HG02885 (cell line): ENCODE data around the gene ODC1.
A peak's percentile ranks its signal among the peaks of the same experiment; 100 is the strongest.
"Not testable (repeated sequence)": the region's sequence is repeated elsewhere in the genome, so short reads cannot be mapped to it uniquely, and the experiment has no call there.

Experiments used
- ATAC-seq: cut with Tn5 transposase; IDR thresholded peaks from one replicate; pipeline ENCODE4 v1.9.1; 2021; ENCODE audit warnings: mild to moderate bottlenecking; ENCODE audit not compliant: unreplicated experiment, poor library complexity

Gene ODC1

DNA sequence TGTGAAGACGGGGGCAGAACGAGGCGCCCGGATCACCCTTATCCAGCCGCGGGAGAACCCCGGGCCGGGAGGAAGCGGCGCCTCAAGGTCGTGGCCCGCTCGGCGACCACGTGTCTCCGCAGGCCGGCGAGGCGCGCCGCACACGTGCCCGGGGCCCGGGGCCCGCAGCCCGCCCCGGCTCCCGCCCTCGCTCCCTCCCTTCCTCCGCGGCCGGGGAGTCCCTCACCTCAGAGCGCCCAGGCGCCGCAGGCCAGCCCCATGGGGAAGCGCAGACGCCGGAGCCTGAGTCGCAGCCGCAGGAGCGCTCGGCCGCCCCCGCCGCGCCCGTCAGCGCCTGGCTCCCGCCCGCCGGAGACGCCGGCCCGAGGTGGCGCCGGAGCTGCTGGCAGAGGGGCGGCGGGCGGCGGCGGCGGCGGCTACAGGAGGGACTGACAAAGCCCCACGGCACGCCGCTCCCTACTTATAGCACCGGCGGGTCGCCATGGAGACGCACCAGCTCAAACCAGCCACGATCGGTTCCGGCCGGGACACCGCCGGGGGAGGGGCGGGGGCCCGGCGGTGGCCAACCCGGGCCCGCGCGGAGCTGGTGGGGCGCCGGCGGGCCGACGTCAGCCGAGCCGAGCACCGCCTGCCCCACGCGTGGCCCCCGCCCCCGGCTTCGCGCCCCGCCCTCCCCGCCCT lies at the start of gene ODC1:
Gene ODC1, minus strand, starts transcription at position 433 of the 681 bp plus-strand sequence. CDS start 3,295 bp downstream, outside the sequence.
- peak; percentile 76 for ATAC-seq

DNA sequence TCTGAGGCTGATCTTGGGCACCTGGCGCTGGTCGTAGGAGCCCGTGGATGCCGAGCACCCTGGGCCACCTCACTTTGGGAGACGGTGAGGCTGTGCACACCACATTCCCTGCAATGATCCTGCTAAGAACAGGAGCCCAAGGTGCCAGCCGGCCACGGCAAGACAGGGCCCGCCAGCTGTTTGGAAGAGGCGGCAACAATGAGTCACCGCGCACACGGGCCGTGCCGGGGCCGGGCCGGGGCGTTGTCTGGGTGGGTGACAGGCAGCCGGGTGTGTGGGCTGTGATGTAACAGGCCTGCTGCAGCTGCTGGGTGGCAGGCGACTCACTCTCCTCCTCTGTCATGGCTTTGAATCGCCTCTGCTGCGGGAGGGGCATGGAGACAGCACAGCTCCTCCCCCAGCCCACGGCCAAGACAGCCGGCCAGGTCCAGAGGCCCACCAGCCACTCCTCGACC lies 49.7 kb upstream of the ODC1 start:
- no peak for ATAC-seq

DNA sequence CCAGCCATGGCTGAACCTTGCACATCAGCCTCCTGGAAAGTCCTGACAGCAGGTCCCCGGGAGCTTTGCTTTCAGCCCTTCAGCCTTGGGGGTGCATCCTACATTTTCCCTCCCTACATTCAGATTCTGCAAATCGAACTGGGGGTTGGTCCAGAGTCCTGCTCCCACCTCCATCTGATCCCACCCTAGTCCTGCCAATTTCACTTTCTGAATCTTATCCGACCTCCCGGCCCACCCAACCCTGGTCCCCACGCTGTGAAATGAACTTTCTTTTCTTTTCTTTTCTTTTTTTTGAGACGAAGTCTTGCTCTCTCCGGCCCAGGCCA lies 47.8 kb upstream of the ODC1 start:
- no peak for ATAC-seq

DNA sequence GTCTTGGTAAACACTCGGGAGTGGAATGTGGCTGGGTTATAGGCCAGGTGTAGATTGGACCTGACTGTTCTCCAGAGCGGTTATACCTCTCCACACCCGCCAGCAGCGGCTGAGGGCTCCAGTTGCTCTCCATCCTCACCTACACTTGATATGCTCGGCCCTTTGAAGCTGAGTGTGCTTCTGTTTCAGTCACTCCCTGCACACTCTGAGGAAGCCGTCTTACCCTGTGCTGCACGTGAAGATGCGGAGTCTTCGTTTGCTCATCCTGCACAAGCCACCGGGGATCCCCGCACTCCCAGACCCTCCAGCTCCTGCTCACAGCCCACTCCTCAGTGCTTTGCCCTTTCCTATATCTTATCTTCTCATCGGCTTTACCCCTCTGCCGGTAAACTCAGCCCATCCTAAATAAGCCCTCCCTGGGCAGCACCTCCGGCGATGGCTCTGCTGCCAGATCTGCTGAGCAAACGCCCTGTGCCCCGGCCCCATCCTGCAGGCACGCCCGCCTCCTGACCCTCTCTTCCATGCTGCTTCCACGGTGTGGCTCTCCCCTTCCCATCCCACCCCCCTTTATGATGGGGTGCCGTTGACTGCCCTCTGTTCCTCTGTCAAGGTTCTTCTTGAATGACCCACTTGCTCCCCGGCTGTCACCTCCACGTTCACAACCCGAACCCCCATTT lies 47.3 kb upstream of the ODC1 start:
- ATAC-seq, result no peak

DNA sequence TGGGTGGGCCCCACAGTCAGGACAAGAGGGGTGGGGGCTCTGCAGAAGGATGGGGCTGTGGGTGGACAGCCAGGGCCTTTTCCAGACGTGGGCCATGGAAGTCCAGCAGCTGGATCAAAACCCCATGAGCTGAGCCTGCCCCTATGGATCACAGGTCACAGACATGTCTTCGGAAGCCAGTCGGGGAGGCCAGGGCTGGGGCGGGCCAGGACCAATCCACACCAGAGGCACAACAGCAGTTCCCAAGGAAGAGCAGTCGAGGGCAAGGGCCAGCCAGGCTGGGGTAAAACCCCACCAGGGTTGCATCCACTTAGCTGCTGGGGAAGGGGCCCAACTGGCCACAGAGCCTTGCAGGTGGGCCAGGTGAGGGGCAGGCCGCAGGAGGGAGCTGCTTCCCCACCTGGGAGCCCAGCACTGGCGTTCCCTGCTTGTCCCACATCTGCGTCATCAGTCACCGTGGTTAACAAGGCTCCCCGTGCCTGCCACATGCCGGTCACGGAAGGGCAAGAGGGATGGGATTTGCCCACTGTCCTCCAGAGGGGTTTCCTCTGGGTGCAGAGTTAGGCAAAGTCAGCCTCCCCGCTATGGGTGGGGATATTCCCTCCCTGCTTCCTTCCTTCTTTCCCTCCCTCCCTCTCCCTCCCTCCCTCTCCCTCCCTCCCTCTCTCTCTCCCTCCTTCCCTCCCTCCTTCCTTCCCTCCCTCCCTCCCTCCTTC lies 46.4 kb upstream of the ODC1 start:
- no peak for ATAC-seq

DNA sequence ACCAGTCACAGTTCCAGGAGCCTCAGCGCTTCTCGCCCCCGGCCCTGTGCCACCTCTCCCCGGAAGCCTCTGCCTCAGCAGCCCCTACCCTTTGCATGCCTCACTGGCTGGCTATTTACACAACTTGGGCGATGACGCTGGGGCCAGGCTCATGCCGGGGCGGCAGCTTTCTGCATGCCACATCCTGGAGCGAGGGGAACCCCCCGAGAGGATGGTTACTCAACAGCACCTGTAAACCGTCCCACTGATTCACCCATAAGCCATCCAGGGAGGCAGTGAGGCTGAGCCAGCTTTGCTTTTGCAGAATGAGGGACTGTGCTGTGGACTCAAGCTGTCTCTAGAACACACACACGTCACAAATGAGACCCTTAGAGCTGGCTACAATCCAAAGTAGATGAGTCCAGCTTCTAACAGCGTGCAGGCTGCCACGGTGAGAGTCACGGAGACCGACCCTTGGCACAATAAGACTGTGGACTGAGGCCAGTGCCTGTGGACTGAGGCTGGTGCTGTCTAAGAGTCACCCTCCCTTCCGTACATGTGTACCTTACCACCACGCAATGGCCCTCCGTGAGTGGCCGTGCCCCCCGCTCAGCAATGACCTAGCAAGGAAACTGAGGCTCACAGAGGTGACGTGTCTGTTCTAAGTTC lies 45.6 kb upstream of the ODC1 start:
- ATAC-seq, result peak; percentile 98

DNA sequence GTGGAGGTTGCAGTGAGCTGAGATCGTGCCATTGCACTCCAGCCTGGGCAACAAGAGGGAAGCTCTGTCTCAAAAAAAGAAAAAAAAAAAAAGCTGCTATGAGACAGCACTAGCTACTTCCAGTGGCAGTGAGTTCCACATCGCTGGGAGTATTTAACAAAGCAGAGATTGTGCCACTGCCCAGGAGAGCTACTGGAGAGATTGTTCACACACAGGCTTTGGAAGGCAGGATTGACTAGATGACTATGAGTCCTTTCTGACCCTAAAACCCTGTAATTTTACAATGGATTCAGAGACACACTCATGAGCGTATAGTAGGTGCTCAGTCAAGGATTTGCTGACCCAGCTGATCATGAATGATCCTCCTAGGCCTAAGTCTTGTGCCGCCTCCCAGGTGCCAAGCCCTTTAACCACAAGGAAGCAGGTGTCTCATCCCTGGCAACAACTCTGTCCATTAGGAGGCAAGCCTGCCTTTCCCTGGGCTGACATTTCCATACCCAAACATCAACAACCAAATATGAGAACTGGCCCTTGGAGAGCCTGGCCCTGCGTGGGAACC lies 45.0 kb upstream of the ODC1 start:
- no peak for ATAC-seq

DNA sequence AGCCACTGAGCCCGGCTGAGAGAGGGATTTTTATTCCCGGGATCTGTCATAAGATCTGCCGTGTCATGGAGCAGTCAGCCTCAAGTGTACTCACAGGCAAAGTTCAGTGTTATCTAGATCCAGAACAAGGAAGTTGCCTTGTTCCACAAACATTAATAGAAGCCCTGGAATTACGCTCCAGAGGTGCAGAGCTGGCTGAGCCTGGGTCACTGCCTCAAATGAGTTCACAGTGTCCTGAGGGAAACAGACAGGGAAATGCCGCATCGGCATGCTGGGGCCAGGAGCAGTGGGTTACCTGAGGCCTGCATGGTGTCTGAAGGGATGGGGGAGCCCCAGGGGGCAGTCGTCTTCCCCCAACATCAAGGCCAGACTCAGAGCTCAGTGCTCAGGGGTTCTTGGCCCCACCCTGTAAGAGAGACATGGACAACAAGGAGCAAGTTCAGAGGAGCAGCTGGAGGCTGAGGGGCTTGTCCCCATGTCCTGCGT lies 42.7 kb upstream of the ODC1 start:
- ATAC-seq, result no peak

DNA sequence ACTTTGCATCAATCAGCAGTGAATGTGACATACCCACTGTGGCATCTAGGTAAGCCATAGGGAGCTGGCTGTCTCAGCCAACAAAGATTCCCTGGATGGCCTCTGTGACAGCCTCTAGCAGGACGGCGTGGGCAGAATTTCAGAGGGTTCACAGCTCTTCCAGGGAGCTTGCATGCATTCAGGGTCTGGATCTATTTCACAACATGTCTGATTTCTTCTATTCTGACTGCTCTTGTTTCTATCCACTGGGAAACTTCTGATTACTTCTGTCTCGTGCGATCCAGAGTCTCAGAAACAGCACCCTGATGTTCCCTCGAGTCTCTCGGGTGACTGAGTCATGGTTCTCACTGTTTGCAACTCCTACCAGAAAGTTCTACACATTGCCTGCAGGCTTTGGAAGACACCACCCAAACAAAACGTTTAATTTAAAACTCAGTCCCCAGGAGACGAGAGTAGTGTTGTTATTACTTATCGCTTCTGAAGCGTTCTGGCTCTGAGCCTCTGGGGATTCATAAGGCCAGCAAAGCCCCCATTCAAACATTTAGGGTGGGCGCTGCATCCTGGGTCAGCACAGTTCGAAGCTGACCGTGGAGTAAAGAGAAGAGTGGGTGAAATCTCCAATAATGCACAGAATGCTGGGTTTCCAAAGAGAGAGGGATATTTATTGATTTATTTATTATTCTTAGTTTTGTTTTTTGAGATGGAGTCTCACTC lies 41.9 kb upstream of the ODC1 start:
- no peak for ATAC-seq

DNA sequence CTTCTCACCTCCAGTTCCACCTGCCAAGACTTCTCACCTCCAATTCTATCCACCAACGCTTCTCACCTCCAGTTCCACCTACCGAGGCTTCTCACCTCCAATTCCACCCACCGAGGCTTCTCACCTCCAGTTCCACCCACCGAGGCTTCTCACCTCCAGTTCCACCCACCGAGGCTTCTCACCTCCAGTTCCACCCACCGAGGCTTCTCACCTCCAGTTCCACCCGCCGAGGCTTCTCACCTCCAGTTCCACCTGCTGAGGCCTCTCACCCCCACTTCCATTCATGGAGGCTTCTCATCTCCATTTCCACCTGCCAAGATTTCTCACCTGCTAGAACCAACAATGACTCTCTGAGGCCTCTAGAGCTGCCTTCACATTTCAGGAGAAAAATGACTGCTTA lies 40.0 kb upstream of the ODC1 start:
- ATAC-seq, result not testable (repeated sequence)

DNA sequence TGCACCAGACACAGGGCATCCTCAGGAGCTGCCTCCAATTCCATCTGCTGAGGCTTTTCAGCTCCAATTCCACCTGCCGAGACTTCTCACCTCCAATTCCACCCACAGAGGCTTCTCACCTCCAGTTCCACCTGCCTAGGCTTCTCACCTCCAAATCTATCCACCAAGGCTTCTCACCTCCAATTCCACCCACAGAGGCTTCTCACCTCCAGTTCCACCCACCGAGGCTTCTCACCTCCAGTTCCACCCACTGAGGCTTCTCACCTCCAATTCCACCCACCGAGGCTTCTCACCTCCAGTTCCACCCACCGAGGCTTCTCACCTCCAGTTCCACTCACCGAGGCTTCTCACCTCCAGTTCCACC lies 39.6 kb upstream of the ODC1 start:
- ATAC-seq, result not testable (repeated sequence)

DNA sequence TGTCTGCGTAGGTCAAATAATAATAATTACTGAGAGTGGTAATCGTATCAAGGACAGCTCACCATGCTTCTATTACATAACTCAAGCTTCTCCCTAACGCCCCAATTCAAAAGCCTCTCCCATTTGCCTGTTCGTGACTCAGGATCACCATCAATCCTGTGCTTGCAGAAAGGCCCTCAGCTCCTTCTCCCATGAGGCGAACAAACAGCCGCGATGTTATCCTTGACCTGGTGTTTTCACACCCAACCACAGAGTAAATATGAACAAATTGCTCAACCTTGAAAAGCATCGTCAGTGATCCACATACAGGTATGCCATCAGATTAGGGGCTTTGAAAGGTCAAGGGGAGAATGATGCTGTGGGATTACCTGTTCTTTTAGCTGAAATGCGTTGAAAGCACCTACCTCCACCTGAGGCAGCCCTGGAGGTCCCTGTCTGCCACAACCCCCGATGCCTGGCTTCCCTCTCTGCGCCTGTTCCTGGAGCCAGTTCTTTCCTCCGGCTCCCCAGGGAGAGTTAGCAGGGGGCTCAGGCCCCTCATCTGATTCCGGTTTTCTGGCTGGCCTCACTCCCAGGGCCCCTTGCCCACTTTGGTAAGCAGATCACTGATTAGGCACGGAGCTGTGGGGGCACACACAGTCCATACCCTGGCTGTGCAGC lies 39.1 kb upstream of the ODC1 start:
- no peak for ATAC-seq

DNA sequence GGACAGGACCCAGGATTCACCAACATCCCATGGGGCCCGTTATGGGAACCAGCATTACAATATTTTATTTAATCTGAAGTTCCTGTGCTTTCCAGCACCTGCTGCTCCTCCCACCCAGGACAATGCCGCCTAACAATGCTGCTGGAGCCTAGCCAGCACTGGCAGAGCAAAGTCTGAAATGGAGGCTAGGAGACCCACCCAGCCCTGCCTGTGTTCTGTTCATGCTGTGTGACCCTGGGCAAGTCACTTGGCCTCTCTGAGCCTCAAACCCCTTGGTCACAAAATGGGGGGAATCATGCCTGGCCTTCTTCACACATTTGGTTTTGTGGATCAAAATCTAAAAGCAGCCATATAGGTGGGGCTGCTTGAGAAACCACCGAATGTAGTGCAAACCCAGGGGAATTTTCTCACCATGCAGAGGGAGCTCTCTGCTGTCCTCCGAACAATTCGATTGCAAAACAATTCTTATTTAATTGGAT lies 38.5 kb upstream of the ODC1 start:
- ATAC-seq, result no peak

DNA sequence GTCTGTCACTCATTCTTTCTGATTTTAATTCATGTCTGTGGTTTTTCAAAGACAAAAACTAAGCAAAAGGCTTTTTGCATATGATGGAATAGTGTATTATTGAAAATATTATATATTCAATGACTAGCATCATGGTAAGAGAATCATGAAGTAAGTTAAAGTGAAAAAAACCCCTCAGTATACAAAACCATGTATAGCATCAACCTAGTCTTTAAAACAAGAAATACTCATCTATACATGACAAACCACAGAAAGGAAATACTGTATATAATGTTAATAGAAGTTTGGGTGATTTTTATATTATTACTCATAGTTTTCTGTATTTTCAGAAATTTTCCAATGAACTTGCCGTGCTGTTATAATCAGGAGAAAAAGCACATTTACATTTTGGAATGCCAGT lies 38.0 kb upstream of the ODC1 start:
- ATAC-seq, result no peak

DNA sequence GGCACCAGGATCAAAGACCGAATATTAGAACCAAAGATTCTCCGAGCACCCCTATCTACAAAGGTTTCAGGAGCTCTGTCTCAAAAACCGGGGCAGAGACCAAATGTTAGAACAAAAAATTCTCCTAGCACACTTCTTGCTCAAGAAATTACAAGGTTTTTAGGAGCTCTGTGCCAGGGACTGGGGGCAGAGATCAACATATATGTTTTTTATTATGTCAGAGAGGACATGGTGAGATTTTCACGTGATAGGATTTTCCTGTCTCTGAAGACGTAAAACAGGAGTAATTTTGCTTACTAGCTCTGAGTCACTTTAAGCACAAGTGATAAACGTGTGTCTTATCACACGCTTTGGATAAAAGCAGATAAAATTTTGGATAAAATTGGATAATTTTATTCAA lies 34.8 kb upstream of the ODC1 start:
- no peak for ATAC-seq

DNA sequence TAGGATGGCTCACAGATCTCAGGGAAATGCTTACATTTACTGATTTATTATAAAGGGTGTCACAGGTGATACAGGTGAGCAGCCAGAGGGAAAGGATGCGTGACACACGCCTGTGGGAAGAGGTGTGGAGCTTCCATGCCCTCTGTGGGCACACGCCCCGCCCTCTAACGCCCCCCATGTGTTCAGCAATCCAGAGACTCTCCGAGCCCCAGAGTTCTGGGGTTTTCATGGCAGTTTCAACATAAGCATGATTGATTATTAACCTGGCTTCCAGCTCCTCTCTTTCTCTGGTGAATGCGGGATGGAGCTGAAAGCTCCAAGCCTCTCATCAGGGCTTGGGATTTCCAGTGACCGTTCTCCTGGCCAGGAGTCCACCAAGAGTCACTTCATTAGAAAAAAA lies 34.3 kb upstream of the ODC1 start:
- no peak for ATAC-seq

DNA sequence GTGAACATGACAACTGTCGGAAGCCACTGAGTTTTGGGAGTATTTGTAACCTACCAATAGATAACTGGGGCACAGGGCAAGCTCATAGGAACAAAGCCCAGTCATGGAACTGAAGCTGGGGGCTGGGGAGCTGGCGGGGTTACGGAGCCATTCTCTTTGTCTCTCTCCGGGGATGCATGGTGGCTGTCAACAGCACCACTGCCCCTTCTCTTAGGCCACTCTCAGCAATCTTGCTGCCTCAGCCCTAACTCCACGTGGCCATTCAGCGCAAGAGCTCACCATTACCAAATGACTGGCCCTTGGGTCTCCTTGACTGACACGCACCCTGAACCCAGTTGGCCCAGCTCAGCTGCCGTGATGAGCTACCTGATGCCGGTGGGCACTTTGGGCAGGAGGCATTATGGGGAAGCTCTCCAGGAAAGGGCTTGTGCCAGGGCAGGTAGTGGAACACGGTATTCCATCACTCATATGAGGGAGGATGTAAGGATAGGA lies 33.6 kb upstream of the ODC1 start:
- no peak for ATAC-seq

DNA sequence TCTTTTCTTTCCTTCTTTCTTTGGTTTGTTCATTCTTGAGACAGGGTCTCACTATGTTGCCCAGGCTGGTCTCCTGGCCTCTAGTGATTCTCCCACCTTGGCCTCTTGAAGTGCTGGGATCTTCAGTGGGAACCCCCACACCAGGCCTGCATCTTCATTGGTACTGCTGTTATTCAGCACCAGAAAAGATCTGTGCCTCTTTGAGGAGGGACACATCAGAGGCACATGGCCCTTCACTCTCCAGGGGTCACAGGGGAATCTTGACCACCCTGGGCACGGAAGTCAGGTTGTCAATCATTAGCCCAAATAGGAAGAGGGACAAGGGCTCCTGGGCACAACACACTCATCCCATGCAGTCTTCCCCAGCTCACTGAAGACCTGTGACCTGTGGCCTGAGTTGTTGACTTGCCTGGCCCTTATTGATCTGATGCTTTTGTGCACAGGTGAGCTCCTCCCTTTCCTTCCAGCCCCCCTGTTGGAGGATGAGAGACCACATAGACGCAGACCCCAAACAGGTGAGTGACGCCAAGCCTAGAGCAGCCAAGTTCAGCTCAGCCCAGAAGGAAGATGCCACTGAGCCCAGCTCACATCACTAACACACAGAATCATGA lies 33.0 kb upstream of the ODC1 start:
- no peak for ATAC-seq
